Measurements from ENCODE around the gene EIF4A3. TPM values are rescaled to one million over a fixed set of nuclear protein-coding genes. Genes with fewer than 3 reads are reported as not detected.
A peak's percentile ranks its signal among the peaks of the same experiment; 100 is the strongest.

The EIF4A3 gene
- total and polyA plus RNA-seq, 9 of the 15 experiments (the other 6 are each of a cell fraction or from before 2014, with no cell fraction given): 62.7 to 171 (median 127) TPM

DNA sequence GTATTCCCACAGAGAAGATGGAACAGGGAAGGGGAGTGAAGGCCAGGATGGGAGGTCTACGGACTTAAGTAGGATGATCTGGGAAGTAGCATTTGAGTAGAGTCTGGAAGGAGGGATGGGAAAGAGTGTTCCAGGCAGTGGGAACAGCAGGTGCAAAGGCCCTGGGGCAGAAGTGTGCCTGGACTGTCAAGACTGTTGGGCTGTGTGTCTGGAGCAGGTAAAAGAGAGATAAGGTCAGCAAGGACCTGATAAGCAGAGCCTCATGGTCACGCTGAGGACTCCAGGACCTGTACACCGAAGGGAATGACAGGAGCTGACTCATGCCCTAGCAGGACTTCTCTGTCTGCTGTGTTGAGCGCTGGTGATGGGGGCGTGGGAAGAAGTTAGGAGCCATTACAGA is 22.2 kb upstream of the EIF4A3 start (continued):
- TF ChIP-seq, protein P1, sequence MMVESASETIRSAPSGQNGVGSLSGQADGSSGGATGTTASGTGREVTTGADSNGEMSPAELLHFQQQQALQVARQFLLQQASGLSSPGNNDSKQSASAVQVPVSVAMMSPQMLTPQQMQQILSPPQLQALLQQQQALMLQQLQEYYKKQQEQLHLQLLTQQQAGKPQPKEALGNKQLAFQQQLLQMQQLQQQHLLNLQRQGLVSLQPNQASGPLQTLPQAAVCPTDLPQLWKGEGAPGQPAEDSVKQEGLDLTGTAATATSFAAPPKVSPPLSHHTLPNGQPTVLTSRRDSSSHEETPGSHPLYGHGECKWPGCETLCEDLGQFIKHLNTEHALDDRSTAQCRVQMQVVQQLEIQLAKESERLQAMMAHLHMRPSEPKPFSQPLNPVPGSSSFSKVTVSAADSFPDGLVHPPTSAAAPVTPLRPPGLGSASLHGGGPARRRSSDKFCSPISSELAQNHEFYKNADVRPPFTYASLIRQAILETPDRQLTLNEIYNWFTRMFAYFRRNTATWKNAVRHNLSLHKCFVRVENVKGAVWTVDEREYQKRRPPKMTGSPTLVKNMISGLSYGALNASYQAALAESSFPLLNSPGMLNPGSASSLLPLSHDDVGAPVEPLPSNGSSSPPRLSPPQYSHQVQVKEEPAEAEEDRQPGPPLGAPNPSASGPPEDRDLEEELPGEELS (CRISPR knock-in tag; IDR thresholded peaks at IDR 0.05; ENCODE audit: borderline replicate concordance): no peak
- no peak for TF ChIP-seq NR4A1 (CRISPR knock-in tag; IDR thresholded peaks at IDR 0.05)
- TF ChIP-seq NR4A1 (tag; IDR thresholded peaks at IDR 0.05): no peak
- TF ChIP-seq KDM1A (IDR thresholded peaks at IDR 0.05): peak in 1 of 2 experiments; percentile 41; a peak in 1 of 4 replicates
- TF ChIP-seq MYC (IDR thresholded peaks at IDR 0.05; ENCODE audit: low read depth, low read length): no peak
- TF ChIP-seq MYC (CRISPR knock-in tag; IDR thresholded peaks at IDR 0.05; ENCODE audit: borderline replicate concordance, low read depth): no peak
- TF ChIP-seq ARID1B (IDR thresholded peaks at IDR 0.05): peak; percentile 18; the same call in 1 of the 2 replicates
- no peak for TF ChIP-seq EP400 (IDR thresholded peaks at IDR 0.05)
- TF ChIP-seq, protein P2, sequence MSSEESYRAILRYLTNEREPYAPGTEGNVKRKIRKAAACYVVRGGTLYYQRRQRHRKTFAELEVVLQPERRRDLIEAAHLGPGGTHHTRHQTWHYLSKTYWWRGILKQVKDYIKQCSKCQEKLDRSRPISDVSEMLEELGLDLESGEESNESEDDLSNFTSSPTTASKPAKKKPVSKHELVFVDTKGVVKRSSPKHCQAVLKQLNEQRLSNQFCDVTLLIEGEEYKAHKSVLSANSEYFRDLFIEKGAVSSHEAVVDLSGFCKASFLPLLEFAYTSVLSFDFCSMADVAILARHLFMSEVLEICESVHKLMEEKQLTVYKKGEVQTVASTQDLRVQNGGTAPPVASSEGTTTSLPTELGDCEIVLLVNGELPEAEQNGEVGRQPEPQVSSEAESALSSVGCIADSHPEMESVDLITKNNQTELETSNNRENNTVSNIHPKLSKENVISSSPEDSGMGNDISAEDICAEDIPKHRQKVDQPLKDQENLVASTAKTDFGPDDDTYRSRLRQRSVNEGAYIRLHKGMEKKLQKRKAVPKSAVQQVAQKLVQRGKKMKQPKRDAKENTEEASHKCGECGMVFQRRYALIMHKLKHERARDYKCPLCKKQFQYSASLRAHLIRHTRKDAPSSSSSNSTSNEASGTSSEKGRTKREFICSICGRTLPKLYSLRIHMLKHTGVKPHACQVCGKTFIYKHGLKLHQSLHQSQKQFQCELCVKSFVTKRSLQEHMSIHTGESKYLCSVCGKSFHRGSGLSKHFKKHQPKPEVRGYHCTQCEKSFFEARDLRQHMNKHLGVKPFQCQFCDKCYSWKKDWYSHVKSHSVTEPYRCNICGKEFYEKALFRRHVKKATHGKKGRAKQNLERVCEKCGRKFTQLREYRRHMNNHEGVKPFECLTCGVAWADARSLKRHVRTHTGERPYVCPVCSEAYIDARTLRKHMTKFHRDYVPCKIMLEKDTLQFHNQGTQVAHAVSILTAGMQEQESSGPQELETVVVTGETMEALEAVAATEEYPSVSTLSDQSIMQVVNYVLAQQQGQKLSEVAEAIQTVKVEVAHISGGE (CRISPR knock-in tag; IDR thresholded peaks at IDR 0.05): no peak
- TF ChIP-seq ZNF384 (IDR thresholded peaks at IDR 0.05; ENCODE audit: low read depth, low read length): no peak
- no peak for TF ChIP-seq HIVEP1 (CRISPR knock-in tag; IDR thresholded peaks at IDR 0.05)
- no peak for TF ChIP-seq SMARCE1 (IDR thresholded peaks at IDR 0.05)
- no peak for TF ChIP-seq SOX6 (IDR thresholded peaks at IDR 0.05)
- TF ChIP-seq SMARCA5 (IDR thresholded peaks at IDR 0.05): peak; percentile 71; the same call in 1 of the 2 replicates
- no peak for TF ChIP-seq FOSL1 (tag; conservative IDR thresholded peaks at IDR 0.05)
- TF ChIP-seq OTX1 (CRISPR knock-in tag; IDR thresholded peaks at IDR 0.05): no peak
- TF ChIP-seq TSC22D4 (tag; IDR thresholded peaks at IDR 0.05): no peak
- TF ChIP-seq MTF1 (CRISPR knock-in tag; IDR thresholded peaks at IDR 0.05; ENCODE audit: borderline replicate concordance): no peak
- TF ChIP-seq ZBTB1 (CRISPR knock-in tag; IDR thresholded peaks at IDR 0.05; ENCODE audit: borderline replicate concordance, low read depth): no peak
- no peak for TF ChIP-seq ZNF347 (CRISPR knock-in tag; IDR thresholded peaks at IDR 0.05; ENCODE audit: low read depth)
- TF ChIP-seq ZNF561 (CRISPR knock-in tag; conservative IDR thresholded peaks at IDR 0.05): no peak
- no peak for TF ChIP-seq SIRT6 (IDR thresholded peaks at IDR 0.05; ENCODE audit: low read depth, low read length)
- no peak for TF ChIP-seq ZNF134 (CRISPR knock-in tag; conservative IDR thresholded peaks at IDR 0.05)
- 0 out of 2 replicates have a peak, but pooled peaks have one; percentile 25 for TF ChIP-seq JUND (IDR thresholded peaks at IDR 0.05; ENCODE audit: borderline replicate concordance, low read depth, low read length)
- TF ChIP-seq JUND (tag; IDR thresholded peaks at IDR 0.05; ENCODE audit: borderline replicate concordance, low read depth, low read length): no peak
- TF ChIP-seq CBX5 (IDR thresholded peaks at IDR 0.05; ENCODE audit: borderline replicate concordance, low read depth): no peak
- peak; percentile 58 for TF ChIP-seq RBM25 (IDR thresholded peaks at IDR 0.05; ENCODE audit: low read depth, low read length, severe bottlenecking)
- TF ChIP-seq RBFOX2 (IDR thresholded peaks at IDR 0.05; ENCODE audit: low read depth, low read length): no peak
